CD4-positive, alpha-beta T cell treated with Interleukin-4 for 4 hours (primary cell): ENCODE results near the gene DAB2IP.

Experiments
- DNase-seq: peaks from one replicate; pipeline ENCODE4 v3.0.0-alpha.2; 2020

The DAB2IP gene

DNA sequence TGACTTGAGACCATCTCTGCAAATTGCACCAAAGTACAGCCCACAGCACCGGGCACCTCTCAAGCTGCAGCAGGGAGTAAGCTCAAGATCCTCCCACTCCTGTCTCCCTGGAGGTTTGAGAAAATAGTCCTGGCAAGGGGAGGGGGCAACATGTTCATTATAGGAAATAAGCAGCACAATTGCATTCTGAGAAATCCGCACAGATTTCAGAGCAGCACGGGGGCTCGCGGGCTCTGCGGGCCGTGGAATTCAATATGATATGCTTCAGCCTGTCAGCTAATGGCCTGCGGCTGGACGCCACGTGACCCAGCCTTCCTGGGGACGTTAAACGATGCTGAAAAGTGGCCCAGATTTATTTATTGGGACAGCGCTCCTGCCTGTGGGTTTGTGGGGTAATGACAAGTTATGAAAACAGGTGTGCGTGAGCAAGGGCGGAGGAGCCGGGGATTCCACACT is 156.4 kb downstream of the DAB2IP start:
- DNase-seq, result no peak

DNA sequence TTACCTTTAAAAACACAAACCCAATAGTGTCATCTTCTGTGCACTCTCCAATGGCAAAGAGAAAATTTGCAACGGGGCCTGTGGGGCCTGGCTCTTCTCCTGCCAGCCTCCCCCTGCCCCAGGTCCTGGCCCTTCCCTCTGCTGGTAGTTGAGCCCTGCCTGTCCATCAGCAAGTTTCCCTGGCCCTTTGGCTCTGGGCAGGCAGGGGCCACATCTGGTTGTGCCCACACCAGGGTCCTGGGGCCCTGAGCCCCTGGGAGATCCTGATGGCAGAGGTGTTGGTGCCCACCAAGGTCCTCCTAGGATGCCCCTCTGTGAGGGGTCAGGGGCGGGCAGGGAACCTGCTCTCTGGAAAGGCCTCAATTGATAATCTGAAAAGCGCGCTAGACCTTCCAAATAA is 157.3 kb downstream of the DAB2IP start:
- no peak for DNase-seq

- no peak for DNase-seq
These were observed 158.1 kb downstream of the DAB2IP start for GRCh38 chr9:121809356-121810050.

DNA sequence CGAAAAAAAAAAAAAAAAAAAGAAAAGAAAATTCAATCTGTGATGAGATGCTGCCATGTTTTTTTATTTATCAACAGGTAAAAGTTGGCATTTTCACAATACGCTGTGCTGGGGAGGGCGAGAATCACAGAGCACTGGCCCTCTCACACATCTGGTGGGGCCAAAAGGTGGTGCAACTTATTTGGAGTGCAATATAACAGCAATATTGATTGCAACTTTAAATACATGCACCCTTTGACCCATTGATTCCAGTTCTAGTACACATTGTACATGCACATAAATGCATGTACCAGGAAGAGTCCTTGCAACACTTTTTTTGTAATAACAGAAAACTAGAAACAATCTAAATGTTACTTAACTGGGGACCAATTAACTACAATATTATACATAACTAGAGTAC is 159.1 kb downstream of the DAB2IP start:
- no peak for DNase-seq

DNA sequence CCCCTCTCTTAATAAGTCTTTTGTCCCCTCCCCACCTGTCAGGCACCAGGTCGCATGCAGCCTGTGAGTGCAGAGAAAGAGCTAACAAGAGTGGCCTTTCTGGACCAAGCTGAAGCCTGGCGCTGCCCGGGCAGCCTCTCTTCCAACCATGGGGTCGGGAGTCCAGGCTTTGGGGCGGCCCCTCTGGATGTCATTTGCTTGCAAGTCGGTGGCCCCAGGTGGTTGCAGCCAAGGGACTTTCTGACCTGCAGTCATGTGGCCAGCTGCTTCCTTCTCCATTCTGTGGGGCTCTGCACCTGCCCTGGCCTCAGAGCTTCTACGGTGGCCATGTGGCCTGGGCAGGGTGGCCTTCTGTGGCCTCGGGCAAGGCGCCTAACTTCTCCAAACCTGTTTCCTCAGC is 159.7 kb downstream of the DAB2IP start:
- no peak for DNase-seq

GRCh38 chr9:121811751-121812150 is 160.3 kb downstream of the DAB2IP start:
- DNase-seq, result no peak

DNA sequence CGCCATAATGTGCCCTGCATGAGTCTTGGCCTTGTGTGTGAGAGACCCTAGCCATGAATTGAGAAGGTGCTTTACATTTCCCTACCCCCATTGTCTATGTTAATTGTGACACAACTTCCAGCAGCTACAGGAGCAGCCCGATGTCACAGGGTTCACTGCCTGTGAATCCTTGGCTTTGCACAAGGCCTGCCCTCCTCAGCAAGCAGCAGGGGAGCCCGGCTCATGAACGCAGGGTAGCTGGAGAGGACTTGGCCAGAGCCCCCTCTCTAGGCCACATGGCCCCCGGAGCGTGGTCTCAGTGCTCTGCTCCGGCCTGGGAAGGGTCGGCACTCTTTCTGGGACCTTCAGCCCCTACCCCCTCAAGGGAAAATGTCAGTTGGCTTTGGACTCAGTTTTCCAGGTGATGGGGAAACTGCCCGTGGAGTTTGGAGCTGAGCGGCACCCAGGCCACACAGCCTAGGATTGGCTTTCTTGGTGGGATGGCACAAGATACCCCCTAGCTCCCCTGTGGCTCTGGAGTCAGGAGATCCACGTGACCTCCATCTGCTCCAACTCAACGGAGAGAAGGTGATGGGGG is 160.8 kb downstream of the DAB2IP start:
- no peak for DNase-seq

GRCh38 chr9:121813519-121814210 is 162.2 kb downstream of the DAB2IP start:
- DNase-seq, result no peak

DNA sequence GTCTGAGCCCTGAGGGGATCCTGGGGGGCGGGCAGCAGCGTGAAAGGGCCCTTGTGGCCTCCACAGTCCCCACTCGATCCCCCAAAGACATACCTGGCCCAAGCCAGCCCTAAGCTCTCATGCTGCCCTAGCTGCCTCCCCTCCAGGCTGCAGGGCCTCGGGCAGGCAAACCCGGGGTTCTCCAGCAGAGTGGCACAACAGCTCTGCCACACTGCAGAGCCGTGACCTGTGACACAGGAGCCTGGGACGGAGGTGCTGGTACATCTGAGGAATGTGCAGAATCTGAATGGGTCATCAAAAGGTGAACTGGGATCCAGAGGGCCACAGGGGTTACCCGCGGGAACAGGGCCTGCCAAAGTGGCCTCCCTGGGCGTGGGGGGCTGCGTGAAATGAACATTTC is 163.2 kb downstream of the DAB2IP start:
- no peak for DNase-seq

DNA sequence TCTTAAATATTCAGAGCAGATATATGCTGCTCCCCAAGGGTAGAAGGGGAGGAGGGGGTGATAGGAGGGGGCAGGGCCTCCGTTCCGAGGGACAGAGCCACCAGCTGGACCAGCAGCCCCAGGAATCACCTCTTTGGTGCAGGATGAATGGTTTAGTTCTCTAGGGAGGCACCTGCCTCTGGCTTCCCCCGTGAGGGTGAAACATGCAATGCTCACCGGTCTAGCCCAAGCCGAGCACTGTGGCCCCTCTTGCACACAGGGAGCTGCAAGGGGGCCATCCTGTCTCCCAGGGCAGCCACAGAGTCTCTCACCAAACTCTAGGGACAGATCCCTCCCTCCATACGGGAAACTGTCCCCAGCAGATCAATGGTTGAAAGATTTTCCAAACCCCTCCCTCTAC is 163.7 kb downstream of the DAB2IP start:
- no peak for DNase-seq

- DNase-seq, result no peak
These were observed 164.4 kb downstream of the DAB2IP start for GRCh38 chr9:121815546-121816448.

- no peak for DNase-seq
These were observed 165.0 kb downstream of the DAB2IP start for GRCh38 chr9:121816449-121816817.

DNA sequence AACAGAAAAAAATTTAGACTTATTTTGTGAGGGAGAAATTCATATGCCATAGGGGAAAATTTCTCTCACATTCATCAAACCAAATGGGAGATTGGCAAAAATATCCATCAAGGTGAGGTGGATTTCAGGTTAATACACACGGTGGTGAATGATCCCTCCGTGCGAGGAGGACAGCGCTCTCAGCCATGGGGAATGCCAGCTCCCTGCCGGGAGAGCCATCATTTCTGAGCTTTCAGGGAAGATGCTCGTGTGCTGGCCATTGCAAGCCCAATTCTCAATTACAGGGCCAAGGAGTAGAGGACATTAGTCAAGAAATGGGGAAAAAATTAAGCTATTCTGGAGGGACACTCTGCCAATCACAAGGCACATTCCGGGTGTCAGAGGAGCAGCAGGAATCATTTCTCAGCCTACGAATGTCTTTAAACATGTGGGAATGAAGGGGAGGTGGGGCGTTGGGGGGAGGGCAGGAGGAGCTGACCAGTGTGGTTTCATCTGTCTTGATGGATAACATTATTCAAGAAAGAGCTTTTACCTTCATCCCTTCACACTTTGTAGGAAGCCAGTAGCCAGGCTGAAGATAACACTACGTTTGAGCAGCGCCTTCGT is 165.5 kb downstream of the DAB2IP start:
- DNase-seq, result no peak

- DNase-seq, result no peak
These were observed 166.0 kb downstream of the DAB2IP start for GRCh38 chr9:121817476-121817875.

- no peak for DNase-seq
These were observed 166.7 kb downstream of the DAB2IP start for GRCh38 chr9:121818016-121818661.

GRCh38 chr9:121818841-121819427 is 167.5 kb downstream of the DAB2IP start:
- DNase-seq, result no peak

GRCh38 chr9:121819428-121820231 is 168.2 kb downstream of the DAB2IP start:
- no peak for DNase-seq

DNA sequence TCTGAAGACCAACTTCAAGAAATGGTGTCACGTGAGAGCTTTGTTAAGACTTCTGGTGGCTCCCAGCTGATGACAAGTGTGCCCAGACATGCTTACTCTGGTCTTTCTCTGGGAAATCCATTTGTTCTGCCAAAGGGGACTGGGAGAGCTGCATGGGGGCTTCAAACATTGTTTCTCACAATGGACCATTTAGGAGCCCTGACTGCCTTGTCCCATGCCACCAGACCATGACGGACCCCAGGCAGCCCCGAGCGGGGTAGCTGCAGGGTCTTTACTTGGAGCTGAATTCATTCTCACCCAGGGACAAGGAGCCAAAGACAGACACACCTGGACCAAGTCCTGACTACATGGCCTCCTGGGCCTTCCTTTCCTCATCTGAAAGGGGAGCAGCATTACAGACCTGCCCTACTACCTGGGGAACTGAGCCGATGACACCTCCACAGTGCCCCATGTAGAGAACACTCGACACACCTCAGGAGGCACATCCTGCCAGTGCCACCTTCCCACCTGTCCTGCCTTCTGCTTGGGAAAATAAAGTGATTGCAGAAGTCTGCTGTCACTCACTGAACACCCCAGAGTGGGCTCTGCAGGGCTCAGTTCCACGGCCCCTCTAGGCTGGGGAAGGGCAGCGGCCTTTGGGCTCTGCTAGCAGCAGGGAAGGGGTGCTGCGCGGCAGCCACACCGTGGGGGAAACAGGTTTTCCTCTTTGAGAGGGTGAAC is 169.0 kb downstream of the DAB2IP start:
- no peak for DNase-seq

GRCh38 chr9:121821326-121821725 is 169.9 kb downstream of the DAB2IP start:
- DNase-seq, result no peak
